WTC11 (cell line): ENCODE results near the gene ASTN2. TPM values are rescaled to one million over a fixed set of nuclear protein-coding genes. Genes with fewer than 3 reads are reported as not detected.

Experiments used
- ATAC-seq: fragments of 200-7000 bp; cut with Tn5 transposase; 2 replicates; pipeline ENCODE4 v1.10.0; 2021; ENCODE audit warnings: mild to moderate bottlenecking, moderate library complexity
- CTCF ChIA-PET: fragments of 300-600 bp; sonication (Branson Sonifier 250); formaldehyde crosslinking; loops from one replicate; lab custom pipeline; 2021; ENCODE audit warnings: antibody characterized with exemption; lab: Charles Lee
- POLR2A ChIA-PET: fragments of 350-600 bp; sonication (Branson Sonifier 250); formaldehyde crosslinking; loops from one replicate; lab custom pipeline; 2021; ENCODE audit warnings: antibody characterized with exemption; lab: Charles Lee
- DNase-seq: peaks from one replicate; pipeline ENCODE4 v3.0.0; 2021; ENCODE audit warnings: low spot score
- H3K27ac Mint-ChIP-seq: 2 replicates; pipeline ENCODE4 v1.8.0; 2021; ENCODE audit warnings: mixed read lengths
- H3K27me3 Mint-ChIP-seq: 2 replicates; pipeline ENCODE4 v1.8.0; 2021; ENCODE audit warnings: low read depth, mild to moderate bottlenecking, moderate library complexity, mixed read lengths
- H3K36me3 Mint-ChIP-seq: 2 replicates; pipeline ENCODE4 v1.8.0; 2021; ENCODE audit warnings: mixed read lengths
- H3K4me1 Mint-ChIP-seq: 2 replicates; pipeline ENCODE4 v1.8.0; 2022; ENCODE audit warnings: mixed read lengths
- H3K4me3 Mint-ChIP-seq: 2 replicates; pipeline ENCODE4 v1.8.0; 2021; ENCODE audit warnings: mild to moderate bottlenecking, moderate library complexity, mixed read lengths
- H3K9me3 Mint-ChIP-seq: 2 replicates; pipeline ENCODE4 v1.8.0; 2021; ENCODE audit warnings: mixed read lengths
- ATF6 ChIP-seq: sonication (generic); formaldehyde crosslinking; IDR thresholded peaks from 2 replicates; pipeline ENCODE4 v1.8.1; 2023; ENCODE audit warnings: mild to moderate bottlenecking, missing genetic modification reagents
- CBFB ChIP-seq: sonication (generic); formaldehyde crosslinking; IDR thresholded peaks from 2 replicates; pipeline ENCODE4 v1.8.1; 2022; ENCODE audit warnings: mild to moderate bottlenecking, low read depth, missing genetic modification reagents
- CREB1 ChIP-seq: sonication (generic); formaldehyde crosslinking; IDR thresholded peaks from 2 replicates; pipeline ENCODE4 v1.8.0; 2023; ENCODE audit warnings: mild to moderate bottlenecking, missing genetic modification reagents
- ETV6 ChIP-seq: sonication (generic); formaldehyde crosslinking; IDR thresholded peaks from 2 replicates; pipeline ENCODE4 v1.8.1; 2022; ENCODE audit warnings: mild to moderate bottlenecking, missing genetic modification reagents
- GRHL2 ChIP-seq: fragments of 250-450 bp; sonication (Bioruptor Pico); IDR thresholded peaks from 2 replicates; pipeline ENCODE4 v1.8.0; 2022; ENCODE audit warnings: mild to moderate bottlenecking, moderate library complexity; ENCODE audit not compliant: insufficient replicate concordance, severe bottlenecking
- IRF2 ChIP-seq: sonication (generic); formaldehyde crosslinking; IDR thresholded peaks from 2 replicates; pipeline ENCODE4 v1.8.0; 2022; ENCODE audit warnings: low read depth, missing genetic modification reagents, borderline replicate concordance
- NFATC4 ChIP-seq: fragments of 250-450 bp; sonication (Bioruptor Pico); IDR thresholded peaks from 2 replicates; pipeline ENCODE4 v1.9.0; 2021; ENCODE audit warnings: mild to moderate bottlenecking
- RORB ChIP-seq: fragments of 250-450 bp; sonication (Bioruptor Pico); IDR thresholded peaks from 2 replicates; pipeline ENCODE4 v1.9.0; 2021; ENCODE audit warnings: mild to moderate bottlenecking
- SMAD3 ChIP-seq: sonication (generic); formaldehyde crosslinking; IDR thresholded peaks from 2 replicates; pipeline ENCODE4 v1.8.0; 2022; ENCODE audit warnings: missing genetic modification reagents, mild to moderate bottlenecking, borderline replicate concordance
- TCF7 ChIP-seq: sonication (generic); formaldehyde crosslinking; IDR thresholded peaks from 2 replicates; pipeline ENCODE4 v1.8.0; 2022; ENCODE audit warnings: mild to moderate bottlenecking, low read depth, missing genetic modification reagents, moderate library complexity
- TEAD4 ChIP-seq: sonication (generic); formaldehyde crosslinking; IDR thresholded peaks from 2 replicates; pipeline ENCODE4 v1.8.0; 2022; ENCODE audit warnings: mild to moderate bottlenecking, missing genetic modification reagents
- USF1 ChIP-seq: sonication (generic); formaldehyde crosslinking; IDR thresholded peaks from 2 replicates; pipeline ENCODE4 v1.8.0; 2022; ENCODE audit warnings: mild to moderate bottlenecking, missing genetic modification reagents
- ZNF121 ChIP-seq: sonication (generic); formaldehyde crosslinking; IDR thresholded peaks from 2 replicates; pipeline ENCODE4 v1.8.0; 2023; ENCODE audit warnings: missing genetic modification reagents
- total RNA-seq: library from RNA; stranded (reverse); gene quantifications from 3 replicates; pipeline ENCODE4 v1.2.3, GENCODE V29; 2021
- TF ChIP-seq, protein P1 (sequence below): sonication (generic); formaldehyde crosslinking; IDR thresholded peaks from 2 replicates; pipeline ENCODE4 v1.8.1; 2023; ENCODE audit warnings: mild to moderate bottlenecking, missing genetic modification reagents, moderate library complexity
- TF ChIP-seq, protein P2 (sequence below): sonication (generic); formaldehyde crosslinking; conservative IDR thresholded peaks from 2 replicates; pipeline ENCODE4 v1.8.1; 2023; ENCODE audit warnings: mild to moderate bottlenecking, low read depth, missing genetic modification reagents, moderate library complexity
- TF ChIP-seq, protein P3 (sequence below): fragments of 250-450 bp; sonication (Bioruptor Pico); IDR thresholded peaks from 2 replicates; pipeline ENCODE4 v1.9.0; 2021; ENCODE audit warnings: mild to moderate bottlenecking
- TF ChIP-seq, protein P4 (sequence below): fragments of 200-600 bp; IDR thresholded peaks from 2 replicates; pipeline ENCODE4 v1.8.0; 2022; ENCODE audit warnings: antibody characterized with exemption
- TF ChIP-seq, protein P5 (sequence below): sonication (generic); formaldehyde crosslinking; IDR thresholded peaks from 2 replicates; pipeline ENCODE4 v1.8.1; 2023; ENCODE audit warnings: mild to moderate bottlenecking, missing genetic modification reagents, borderline replicate concordance

ASTN2 gene
- total RNA-seq, 1 experiment from 2014 or later, result 16.2 TPM

DNA sequence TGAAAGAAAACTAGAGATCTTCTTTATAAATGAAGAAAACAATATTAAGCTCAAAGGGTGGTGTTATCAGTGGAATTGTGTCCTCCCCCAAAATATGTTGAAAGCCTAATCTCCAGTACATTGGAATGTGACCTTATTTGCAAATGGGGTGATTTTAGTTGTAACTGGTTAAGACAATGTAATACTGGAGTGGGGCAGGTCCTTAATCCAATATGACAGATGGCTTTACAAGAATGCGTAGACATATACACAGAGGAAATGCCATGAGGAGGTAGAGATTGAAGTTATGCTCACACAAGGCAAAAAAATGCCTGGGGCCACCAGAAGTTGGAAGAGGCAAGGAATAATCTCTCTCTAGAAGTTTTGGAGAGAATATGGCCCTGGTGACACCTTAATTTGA lies 741.5 kb downstream of the ASTN2 start:
- peaks cover 19% of the 10 kb centered on the region for H3K27me3 Mint-ChIP-seq
- no peak for TF ChIP-seq ETV6 (CRISPR knock-in tag)
- TF ChIP-seq GRHL2 (CRISPR knock-in tag), result no peak
- TF ChIP-seq, protein P1, sequence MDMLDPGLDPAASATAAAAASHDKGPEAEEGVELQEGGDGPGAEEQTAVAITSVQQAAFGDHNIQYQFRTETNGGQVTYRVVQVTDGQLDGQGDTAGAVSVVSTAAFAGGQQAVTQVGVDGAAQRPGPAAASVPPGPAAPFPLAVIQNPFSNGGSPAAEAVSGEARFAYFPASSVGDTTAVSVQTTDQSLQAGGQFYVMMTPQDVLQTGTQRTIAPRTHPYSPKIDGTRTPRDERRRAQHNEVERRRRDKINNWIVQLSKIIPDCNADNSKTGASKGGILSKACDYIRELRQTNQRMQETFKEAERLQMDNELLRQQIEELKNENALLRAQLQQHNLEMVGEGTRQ (CRISPR knock-in tag), result no peak
- TF ChIP-seq, protein P2, sequence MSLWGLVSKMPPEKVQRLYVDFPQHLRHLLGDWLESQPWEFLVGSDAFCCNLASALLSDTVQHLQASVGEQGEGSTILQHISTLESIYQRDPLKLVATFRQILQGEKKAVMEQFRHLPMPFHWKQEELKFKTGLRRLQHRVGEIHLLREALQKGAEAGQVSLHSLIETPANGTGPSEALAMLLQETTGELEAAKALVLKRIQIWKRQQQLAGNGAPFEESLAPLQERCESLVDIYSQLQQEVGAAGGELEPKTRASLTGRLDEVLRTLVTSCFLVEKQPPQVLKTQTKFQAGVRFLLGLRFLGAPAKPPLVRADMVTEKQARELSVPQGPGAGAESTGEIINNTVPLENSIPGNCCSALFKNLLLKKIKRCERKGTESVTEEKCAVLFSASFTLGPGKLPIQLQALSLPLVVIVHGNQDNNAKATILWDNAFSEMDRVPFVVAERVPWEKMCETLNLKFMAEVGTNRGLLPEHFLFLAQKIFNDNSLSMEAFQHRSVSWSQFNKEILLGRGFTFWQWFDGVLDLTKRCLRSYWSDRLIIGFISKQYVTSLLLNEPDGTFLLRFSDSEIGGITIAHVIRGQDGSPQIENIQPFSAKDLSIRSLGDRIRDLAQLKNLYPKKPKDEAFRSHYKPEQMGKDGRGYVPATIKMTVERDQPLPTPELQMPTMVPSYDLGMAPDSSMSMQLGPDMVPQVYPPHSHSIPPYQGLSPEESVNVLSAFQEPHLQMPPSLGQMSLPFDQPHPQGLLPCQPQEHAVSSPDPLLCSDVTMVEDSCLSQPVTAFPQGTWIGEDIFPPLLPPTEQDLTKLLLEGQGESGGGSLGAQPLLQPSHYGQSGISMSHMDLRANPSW (CRISPR knock-in tag), result no peak
- no peak for TF ChIP-seq SMAD3 (CRISPR knock-in tag)
- TF ChIP-seq CBFB (CRISPR knock-in tag), result no peak
- TF ChIP-seq CREB1 (CRISPR knock-in tag), result no peak
- TF ChIP-seq IRF2 (CRISPR knock-in tag), result no peak
- TF ChIP-seq ZNF121 (CRISPR knock-in tag), result no peak
- TF ChIP-seq, protein P3, sequence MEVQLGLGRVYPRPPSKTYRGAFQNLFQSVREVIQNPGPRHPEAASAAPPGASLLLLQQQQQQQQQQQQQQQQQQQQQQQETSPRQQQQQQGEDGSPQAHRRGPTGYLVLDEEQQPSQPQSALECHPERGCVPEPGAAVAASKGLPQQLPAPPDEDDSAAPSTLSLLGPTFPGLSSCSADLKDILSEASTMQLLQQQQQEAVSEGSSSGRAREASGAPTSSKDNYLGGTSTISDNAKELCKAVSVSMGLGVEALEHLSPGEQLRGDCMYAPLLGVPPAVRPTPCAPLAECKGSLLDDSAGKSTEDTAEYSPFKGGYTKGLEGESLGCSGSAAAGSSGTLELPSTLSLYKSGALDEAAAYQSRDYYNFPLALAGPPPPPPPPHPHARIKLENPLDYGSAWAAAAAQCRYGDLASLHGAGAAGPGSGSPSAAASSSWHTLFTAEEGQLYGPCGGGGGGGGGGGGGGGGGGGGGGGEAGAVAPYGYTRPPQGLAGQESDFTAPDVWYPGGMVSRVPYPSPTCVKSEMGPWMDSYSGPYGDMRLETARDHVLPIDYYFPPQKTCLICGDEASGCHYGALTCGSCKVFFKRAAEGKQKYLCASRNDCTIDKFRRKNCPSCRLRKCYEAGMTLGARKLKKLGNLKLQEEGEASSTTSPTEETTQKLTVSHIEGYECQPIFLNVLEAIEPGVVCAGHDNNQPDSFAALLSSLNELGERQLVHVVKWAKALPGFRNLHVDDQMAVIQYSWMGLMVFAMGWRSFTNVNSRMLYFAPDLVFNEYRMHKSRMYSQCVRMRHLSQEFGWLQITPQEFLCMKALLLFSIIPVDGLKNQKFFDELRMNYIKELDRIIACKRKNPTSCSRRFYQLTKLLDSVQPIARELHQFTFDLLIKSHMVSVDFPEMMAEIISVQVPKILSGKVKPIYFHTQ (CRISPR knock-in tag), result no peak
- TF ChIP-seq, protein P4, sequence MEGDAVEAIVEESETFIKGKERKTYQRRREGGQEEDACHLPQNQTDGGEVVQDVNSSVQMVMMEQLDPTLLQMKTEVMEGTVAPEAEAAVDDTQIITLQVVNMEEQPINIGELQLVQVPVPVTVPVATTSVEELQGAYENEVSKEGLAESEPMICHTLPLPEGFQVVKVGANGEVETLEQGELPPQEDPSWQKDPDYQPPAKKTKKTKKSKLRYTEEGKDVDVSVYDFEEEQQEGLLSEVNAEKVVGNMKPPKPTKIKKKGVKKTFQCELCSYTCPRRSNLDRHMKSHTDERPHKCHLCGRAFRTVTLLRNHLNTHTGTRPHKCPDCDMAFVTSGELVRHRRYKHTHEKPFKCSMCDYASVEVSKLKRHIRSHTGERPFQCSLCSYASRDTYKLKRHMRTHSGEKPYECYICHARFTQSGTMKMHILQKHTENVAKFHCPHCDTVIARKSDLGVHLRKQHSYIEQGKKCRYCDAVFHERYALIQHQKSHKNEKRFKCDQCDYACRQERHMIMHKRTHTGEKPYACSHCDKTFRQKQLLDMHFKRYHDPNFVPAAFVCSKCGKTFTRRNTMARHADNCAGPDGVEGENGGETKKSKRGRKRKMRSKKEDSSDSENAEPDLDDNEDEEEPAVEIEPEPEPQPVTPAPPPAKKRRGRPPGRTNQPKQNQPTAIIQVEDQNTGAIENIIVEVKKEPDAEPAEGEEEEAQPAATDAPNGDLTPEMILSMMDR, result no peak
- TF ChIP-seq TEAD4 (CRISPR knock-in tag), result no peak
- TF ChIP-seq USF1 (CRISPR knock-in tag), result no peak
- no peak for TF ChIP-seq RORB (CRISPR knock-in tag)
- no peak for TF ChIP-seq TCF7 (CRISPR knock-in tag)
- TF ChIP-seq ATF6 (CRISPR knock-in tag), result no peak
- TF ChIP-seq, protein P5, sequence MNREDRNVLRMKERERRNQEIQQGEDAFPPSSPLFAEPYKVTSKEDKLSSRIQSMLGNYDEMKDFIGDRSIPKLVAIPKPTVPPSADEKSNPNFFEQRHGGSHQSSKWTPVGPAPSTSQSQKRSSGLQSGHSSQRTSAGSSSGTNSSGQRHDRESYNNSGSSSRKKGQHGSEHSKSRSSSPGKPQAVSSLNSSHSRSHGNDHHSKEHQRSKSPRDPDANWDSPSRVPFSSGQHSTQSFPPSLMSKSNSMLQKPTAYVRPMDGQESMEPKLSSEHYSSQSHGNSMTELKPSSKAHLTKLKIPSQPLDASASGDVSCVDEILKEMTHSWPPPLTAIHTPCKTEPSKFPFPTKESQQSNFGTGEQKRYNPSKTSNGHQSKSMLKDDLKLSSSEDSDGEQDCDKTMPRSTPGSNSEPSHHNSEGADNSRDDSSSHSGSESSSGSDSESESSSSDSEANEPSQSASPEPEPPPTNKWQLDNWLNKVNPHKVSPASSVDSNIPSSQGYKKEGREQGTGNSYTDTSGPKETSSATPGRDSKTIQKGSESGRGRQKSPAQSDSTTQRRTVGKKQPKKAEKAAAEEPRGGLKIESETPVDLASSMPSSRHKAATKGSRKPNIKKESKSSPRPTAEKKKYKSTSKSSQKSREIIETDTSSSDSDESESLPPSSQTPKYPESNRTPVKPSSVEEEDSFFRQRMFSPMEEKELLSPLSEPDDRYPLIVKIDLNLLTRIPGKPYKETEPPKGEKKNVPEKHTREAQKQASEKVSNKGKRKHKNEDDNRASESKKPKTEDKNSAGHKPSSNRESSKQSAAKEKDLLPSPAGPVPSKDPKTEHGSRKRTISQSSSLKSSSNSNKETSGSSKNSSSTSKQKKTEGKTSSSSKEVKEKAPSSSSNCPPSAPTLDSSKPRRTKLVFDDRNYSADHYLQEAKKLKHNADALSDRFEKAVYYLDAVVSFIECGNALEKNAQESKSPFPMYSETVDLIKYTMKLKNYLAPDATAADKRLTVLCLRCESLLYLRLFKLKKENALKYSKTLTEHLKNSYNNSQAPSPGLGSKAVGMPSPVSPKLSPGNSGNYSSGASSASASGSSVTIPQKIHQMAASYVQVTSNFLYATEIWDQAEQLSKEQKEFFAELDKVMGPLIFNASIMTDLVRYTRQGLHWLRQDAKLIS (CRISPR knock-in tag), result no peak
- no peak for TF ChIP-seq NFATC4 (CRISPR knock-in tag)
- TF ChIP-seq, all 79 proteins: peak for 0
- H3K27ac Mint-ChIP-seq, result no peak overlapping the region
- peaks cover 64% of the 10 kb centered on the region for H3K36me3 Mint-ChIP-seq
- ATAC-seq (no peak), DNase-seq (no peak)
- ChIA-PET POLR2A (no interaction called here), CTCF (no interaction called here)
- no peak overlapping the region for H3K4me3 Mint-ChIP-seq
- H3K9me3 Mint-ChIP-seq, result peaks cover 77% of the 10 kb centered on the region
- H3K4me1 Mint-ChIP-seq, result no peaks in the 10 kb centered on the region
